Sigmoid colon (tissue), 4 donors: Measurements from ENCODE around the gene PFKFB2.

Experiments
- EP300 ChIP-seq, 4 donors: sonication (generic); formaldehyde crosslinking; IDR thresholded peaks; one replicate each; pipeline ENCODE4 v1.6.1; 2017; ENCODE audit warnings: antibody characterized with exemption in 4 of 4
- POLR2A ChIP-seq, 2 donors: fragments of 450-650 bp; IDR thresholded peaks; one replicate each; pipeline ENCODE4 v1.6.1; 2016; ENCODE audit warnings: antibody characterized with exemption in 2 of 2, mild to moderate bottlenecking in 2 of 2, moderate library complexity in 2 of 2
- POLR2AphosphoS5 ChIP-seq, 4 donors: sonication (generic); formaldehyde crosslinking; IDR thresholded peaks; one replicate each; pipeline ENCODE4 v1.6.1; 2017; ENCODE audit warnings: antibody characterized with exemption in 4 of 4
- TF ChIP-seq, protein P1 (sequence below), 4 experiments: fragments of 450-650 bp in 3 of 4; fragments of 200-600 bp in 1 of 4; IDR thresholded peaks; one replicate each; pipeline ENCODE4 v1.5.1; 2016 to 2019; ENCODE audit warnings: antibody characterized with exemption in 4 of 4, mild to moderate bottlenecking in 3 of 4, moderate library complexity in 2 of 4

- TF ChIP-seq, protein P1, sequence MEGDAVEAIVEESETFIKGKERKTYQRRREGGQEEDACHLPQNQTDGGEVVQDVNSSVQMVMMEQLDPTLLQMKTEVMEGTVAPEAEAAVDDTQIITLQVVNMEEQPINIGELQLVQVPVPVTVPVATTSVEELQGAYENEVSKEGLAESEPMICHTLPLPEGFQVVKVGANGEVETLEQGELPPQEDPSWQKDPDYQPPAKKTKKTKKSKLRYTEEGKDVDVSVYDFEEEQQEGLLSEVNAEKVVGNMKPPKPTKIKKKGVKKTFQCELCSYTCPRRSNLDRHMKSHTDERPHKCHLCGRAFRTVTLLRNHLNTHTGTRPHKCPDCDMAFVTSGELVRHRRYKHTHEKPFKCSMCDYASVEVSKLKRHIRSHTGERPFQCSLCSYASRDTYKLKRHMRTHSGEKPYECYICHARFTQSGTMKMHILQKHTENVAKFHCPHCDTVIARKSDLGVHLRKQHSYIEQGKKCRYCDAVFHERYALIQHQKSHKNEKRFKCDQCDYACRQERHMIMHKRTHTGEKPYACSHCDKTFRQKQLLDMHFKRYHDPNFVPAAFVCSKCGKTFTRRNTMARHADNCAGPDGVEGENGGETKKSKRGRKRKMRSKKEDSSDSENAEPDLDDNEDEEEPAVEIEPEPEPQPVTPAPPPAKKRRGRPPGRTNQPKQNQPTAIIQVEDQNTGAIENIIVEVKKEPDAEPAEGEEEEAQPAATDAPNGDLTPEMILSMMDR (IDR thresholded peaks at IDR 0.05) = no peak
- no peak for TF ChIP-seq POLR2A (IDR thresholded peaks at IDR 0.05)
- TF ChIP-seq POLR2AphosphoS5 (IDR thresholded peaks at IDR 0.05) = no peak
- no peak for TF ChIP-seq EP300 (IDR thresholded peaks at IDR 0.05)
Observed at GRCh38 chr1:207070811-207071210, 17.7 kb downstream of the PFKFB2 start.
